Activated CD4-positive, alpha-beta T cell treated with anti-CD3 and anti-CD28 coated beads, Interleukin-2, amount 10 ng/mL, durations not matched to agents 24 days and 14 days (primary cell): ENCODE measurements around the gene POMP. TPM values are rescaled to one million over a fixed set of nuclear protein-coding genes. Genes with fewer than 3 reads are reported as not detected.
"Not testable (repeated sequence)": the region's sequence is repeated elsewhere in the genome, so short reads cannot be mapped to it uniquely, and the experiment has no call there.

Source experiments
- DNase-seq: peaks from one replicate; pipeline ENCODE4 v3.0.0; 2022
- H3K27ac Mint-ChIP-seq: one replicate; pipeline ENCODE4 v1.8.0; 2022; ENCODE audit warnings: mild to moderate bottlenecking, mixed read lengths
- H3K27me3 Mint-ChIP-seq: one replicate; pipeline ENCODE4 v1.8.0; 2022; ENCODE audit warnings: mixed read lengths
- H3K36me3 Mint-ChIP-seq: one replicate; pipeline ENCODE4 v1.8.0; 2022; ENCODE audit warnings: low read depth, mild to moderate bottlenecking, mixed read lengths
- H3K4me1 Mint-ChIP-seq: one replicate; pipeline ENCODE4 v1.8.0; 2021; ENCODE audit warnings: mixed read lengths
- H3K4me3 Mint-ChIP-seq: one replicate; pipeline ENCODE4 v1.8.0; 2022; ENCODE audit warnings: mild to moderate bottlenecking, moderate library complexity, mixed read lengths
- H3K9me3 Mint-ChIP-seq: one replicate; pipeline ENCODE4 v1.8.0; 2021; ENCODE audit warnings: mixed read lengths
- intact Hi-C: fragments of 100-400 bp; cut with micrococcal nuclease; formaldehyde crosslinking; loops from one replicate; pipeline ENCODE4 v1.15.1; 2023
- total RNA-seq: library from RNA; stranded (reverse); gene quantifications from 2 replicates; pipeline ENCODE4 v1.2.3, GENCODE V29; 2022

POMP gene
- total RNA-seq, 1 donor from 2014 or later, result 152 TPM

- intact Hi-C loops, result no loop called here
- no peak overlapping the region for H3K4me3 Mint-ChIP-seq
- peaks cover 16% of the 10 kb centered on the region for H3K9me3 Mint-ChIP-seq
- DNase-seq, result no peak
- no peaks in the 10 kb centered on the region for H3K36me3 Mint-ChIP-seq
- peaks cover 27% of the 10 kb centered on the region for H3K27me3 Mint-ChIP-seq
- no peaks in the 10 kb centered on the region for H3K4me1 Mint-ChIP-seq
- H3K27ac Mint-ChIP-seq, result no peak overlapping the region
Measured at GRCh38 chr13:28685892-28686291, 27.0 kb downstream of the POMP start.

DNA sequence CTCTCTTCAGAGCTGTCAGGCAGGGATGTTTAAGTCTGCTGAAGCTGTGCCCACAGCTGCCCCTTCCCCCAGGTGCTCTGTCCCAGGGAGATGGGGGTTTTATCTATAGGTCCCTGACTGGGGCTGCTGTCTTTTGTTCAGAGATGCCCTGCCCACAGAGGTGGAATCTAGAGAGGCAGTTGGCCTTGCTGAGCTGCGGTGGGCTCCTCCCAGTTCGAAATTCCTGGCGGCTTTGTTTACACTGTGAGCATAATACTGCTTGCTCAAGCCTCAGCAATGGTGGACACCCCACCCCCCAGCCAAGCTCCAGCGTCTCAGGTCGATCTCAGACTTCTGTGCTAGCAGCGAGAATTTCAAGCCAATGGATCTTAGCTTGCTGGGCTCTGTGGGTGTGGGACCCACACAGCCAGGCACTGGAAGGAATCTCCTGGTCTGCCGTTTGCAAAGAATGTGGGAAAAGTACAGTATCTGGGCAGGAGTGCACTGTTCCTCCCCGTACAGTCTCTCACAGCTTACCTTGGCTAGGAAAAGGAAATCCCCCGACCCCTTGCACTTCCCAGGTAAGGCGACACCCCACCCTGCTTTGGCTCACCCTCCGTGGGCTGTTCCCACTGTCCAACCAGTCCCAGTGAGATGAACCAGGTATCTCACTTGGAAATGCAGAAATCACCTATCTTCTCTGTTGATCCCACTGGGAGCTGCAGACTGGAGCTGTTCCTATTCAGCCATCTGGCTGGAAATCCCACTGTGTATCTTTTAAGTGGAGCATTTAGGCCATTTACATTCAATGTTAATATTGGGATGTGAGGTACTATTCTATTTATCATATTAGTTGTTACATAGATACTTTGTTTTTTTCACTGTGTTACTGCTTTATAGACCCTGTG, 34.9 kb downstream of the POMP start:
- not testable (repeated sequence) for H3K36me3 Mint-ChIP-seq

DNA sequence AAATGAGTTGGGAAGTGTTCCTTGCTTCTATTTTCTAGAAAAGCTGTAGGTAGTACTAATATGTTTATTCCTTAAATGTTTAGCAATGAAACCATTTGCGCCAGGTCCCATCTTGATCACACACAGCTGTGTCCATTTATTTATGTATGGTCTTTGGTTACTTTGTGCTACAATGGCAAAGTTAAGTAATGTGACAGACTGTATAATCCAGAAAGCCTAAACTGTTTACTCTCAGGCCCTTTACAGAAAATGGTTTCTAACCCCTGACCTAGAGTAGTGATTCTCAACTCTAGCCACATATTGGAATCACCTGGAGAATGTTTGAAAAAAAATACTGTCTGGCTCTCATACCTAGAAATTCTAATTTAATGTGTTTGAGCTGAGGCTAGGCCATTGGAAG, 38.5 kb downstream of the POMP start:
- H3K9me3 Mint-ChIP-seq, result peaks cover 4% of the 10 kb centered on the region
- peaks cover 19% of the 10 kb centered on the region for H3K36me3 Mint-ChIP-seq
- H3K27me3 Mint-ChIP-seq, result no peaks in the 10 kb centered on the region
- DNase-seq, result no peak
- no peak overlapping the region for H3K27ac Mint-ChIP-seq
- intact Hi-C loops, result no loop called here
- H3K4me3 Mint-ChIP-seq, result no peak overlapping the region
- no peaks in the 10 kb centered on the region for H3K4me1 Mint-ChIP-seq

More for the DNA sequence above, 34.9 kb downstream of the POMP start:
- H3K27ac Mint-ChIP-seq, H3K4me3 Mint-ChIP-seq, DNase-seq, intact Hi-C loops, H3K4me1 Mint-ChIP-seq: not testable (repeated sequence)
- peaks cover 17% of the 10 kb centered on the region for H3K27me3 Mint-ChIP-seq
- peaks cover 14% of the 10 kb centered on the region for H3K9me3 Mint-ChIP-seq

- Mint-ChIP-seq H3K27ac (no peak overlapping the region), H3K9me3 (no peaks in the 10 kb centered on the region), H3K4me3 (no peak overlapping the region), H3K27me3 (no peaks in the 10 kb centered on the region), H3K4me1 (no peaks in the 10 kb centered on the region), H3K36me3 (peaks cover 26% of the 10 kb centered on the region)
- no peak for DNase-seq
- intact Hi-C loops, result no loop called here
Measured at GRCh38 chr13:28699246-28699645, 40.3 kb downstream of the POMP start.

DNA sequence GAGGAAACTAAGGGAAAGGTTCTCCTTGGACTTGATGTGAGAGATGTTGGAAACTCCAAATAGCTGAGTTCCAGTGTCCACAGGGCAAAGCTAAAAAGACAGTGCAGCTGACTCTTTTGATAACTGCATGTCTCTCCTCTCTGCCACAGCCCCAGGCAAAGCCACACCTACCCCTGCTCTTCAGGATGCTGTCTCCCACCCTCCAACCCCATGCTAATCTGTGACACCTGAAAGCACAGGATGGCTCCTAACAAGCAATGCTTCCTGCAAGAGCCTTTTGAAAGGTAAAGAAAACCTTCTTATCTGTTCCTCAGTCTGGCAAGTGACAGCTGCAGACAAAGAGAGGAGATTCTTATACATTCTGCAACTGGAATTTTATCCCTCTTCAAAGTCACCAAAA, 45.4 kb downstream of the POMP start:
- Mint-ChIP-seq H3K4me1 (peaks cover 9% of the 10 kb centered on the region), H3K27me3 (no peaks in the 10 kb centered on the region), H3K36me3 (peaks cover 30% of the 10 kb centered on the region), H3K4me3 (no peak overlapping the region), H3K9me3 (no peaks in the 10 kb centered on the region), H3K27ac (no peak overlapping the region)
- DNase-seq, result no peak
- intact Hi-C loops, result no loop called here

- no peak overlapping the region for H3K4me3 Mint-ChIP-seq
- DNase-seq, result no peak
- no peaks in the 10 kb centered on the region for H3K9me3 Mint-ChIP-seq
- peaks cover 9% of the 10 kb centered on the region for H3K4me1 Mint-ChIP-seq
- peaks cover 31% of the 10 kb centered on the region for H3K36me3 Mint-ChIP-seq
- H3K27ac Mint-ChIP-seq, result no peak overlapping the region
- H3K27me3 Mint-ChIP-seq, result no peaks in the 10 kb centered on the region
- intact Hi-C loops, result no loop called here
Measured at GRCh38 chr13:28704919-28705318, 46.0 kb downstream of the POMP start.

GRCh38 chr13:28705461-28706083, 46.6 kb downstream of the POMP start:
- Mint-ChIP-seq H3K27ac (no peak overlapping the region), H3K27me3 (no peaks in the 10 kb centered on the region), H3K4me1 (peaks cover 9% of the 10 kb centered on the region), H3K4me3 (no peak overlapping the region), H3K9me3 (no peaks in the 10 kb centered on the region), H3K36me3 (peaks cover 29% of the 10 kb centered on the region)
- DNase-seq, result no peak
- intact Hi-C loops, result no loop called here

- peak; percentile 75 for DNase-seq
- H3K27ac Mint-ChIP-seq, result peak overlapping the region; percentile 0
- intact Hi-C loops, result loop anchor here (1.0 to 2.0 kb wide), 2 partner anchors 10 to 49 kb away; partner anchors contain the start of genes POMP and SLC46A3
- H3K9me3 Mint-ChIP-seq, result no peaks in the 10 kb centered on the region
- H3K4me1 Mint-ChIP-seq, result peaks cover 9% of the 10 kb centered on the region
- peaks cover 21% of the 10 kb centered on the region for H3K36me3 Mint-ChIP-seq
- no peak overlapping the region for H3K4me3 Mint-ChIP-seq
- H3K27me3 Mint-ChIP-seq, result no peaks in the 10 kb centered on the region
Measured at GRCh38 chr13:28707629-28708427, 48.9 kb downstream of the POMP start.

DNA sequence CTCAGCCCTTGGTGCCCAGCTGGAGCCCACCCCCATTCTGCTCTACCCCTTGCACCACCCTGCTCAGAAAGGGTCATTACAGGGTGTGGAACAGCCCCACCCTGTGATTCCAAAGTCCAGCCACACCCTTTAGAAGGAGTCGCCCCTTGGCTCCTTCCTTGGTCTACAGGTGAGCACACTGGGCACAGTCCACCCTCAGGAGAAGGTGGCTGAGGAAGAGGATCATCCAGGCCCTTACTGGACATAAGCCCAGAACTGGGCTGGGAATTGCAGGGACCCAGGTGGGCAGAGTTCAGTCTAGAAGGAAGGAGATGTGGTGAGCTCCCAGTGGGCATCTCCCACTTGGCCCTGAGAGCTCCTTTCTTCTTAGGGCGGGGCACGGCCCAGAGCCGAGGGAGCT, 51.2 kb downstream of the POMP start:
- H3K27me3 Mint-ChIP-seq, result no peaks in the 10 kb centered on the region
- no peak overlapping the region for H3K4me3 Mint-ChIP-seq
- peaks cover 9% of the 10 kb centered on the region for H3K4me1 Mint-ChIP-seq
- H3K36me3 Mint-ChIP-seq, result peaks cover 19% of the 10 kb centered on the region
- no peak for DNase-seq
- intact Hi-C loops, result no loop called here
- H3K9me3 Mint-ChIP-seq, result no peaks in the 10 kb centered on the region
- no peak overlapping the region for H3K27ac Mint-ChIP-seq

GRCh38 chr13:28714651-28715050, 55.7 kb downstream of the POMP start:
- Mint-ChIP-seq H3K4me3 (no peak overlapping the region), H3K9me3 (no peaks in the 10 kb centered on the region), H3K27me3 (no peaks in the 10 kb centered on the region), H3K27ac (no peak overlapping the region), H3K4me1 (peaks cover 23% of the 10 kb centered on the region), H3K36me3 (peaks cover 7% of the 10 kb centered on the region)
- intact Hi-C loops, result no loop called here
- DNase-seq, result no peak

DNA sequence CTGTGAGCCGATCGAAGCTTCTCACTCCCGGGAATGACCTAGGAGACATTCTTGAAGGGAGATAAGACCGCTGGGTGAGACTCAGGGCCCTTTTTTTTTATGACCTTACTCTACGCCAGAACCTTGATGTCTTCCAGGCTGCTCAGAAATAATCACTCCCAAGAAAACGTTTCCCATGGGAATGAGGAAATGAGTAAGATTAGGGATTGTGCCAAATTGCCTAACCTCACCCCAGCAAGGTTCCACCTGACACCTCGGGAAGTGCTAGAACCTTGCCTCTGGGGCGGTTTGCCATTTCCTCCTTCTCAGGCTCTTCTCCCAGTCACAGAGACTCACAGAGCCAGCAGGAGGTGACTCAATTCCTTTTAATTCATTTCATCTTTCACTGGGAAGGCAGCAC, 57.6 kb downstream of the POMP start:
- H3K4me3 Mint-ChIP-seq, result peak overlapping the region; percentile 5
- H3K27ac Mint-ChIP-seq, result no peak overlapping the region
- H3K4me1 Mint-ChIP-seq, result peaks cover 23% of the 10 kb centered on the region
- H3K27me3 Mint-ChIP-seq, result no peaks in the 10 kb centered on the region
- no peaks in the 10 kb centered on the region for H3K9me3 Mint-ChIP-seq
- intact Hi-C loops, result no loop called here
- peaks cover 5% of the 10 kb centered on the region for H3K36me3 Mint-ChIP-seq
- DNase-seq, result no peak

- no peak for DNase-seq
- H3K27ac Mint-ChIP-seq, result no peak overlapping the region
- peaks cover 23% of the 10 kb centered on the region for H3K4me1 Mint-ChIP-seq
- H3K9me3 Mint-ChIP-seq, result no peaks in the 10 kb centered on the region
- peaks cover 5% of the 10 kb centered on the region for H3K27me3 Mint-ChIP-seq
- peaks cover 5% of the 10 kb centered on the region for H3K36me3 Mint-ChIP-seq
- H3K4me3 Mint-ChIP-seq, result peak overlapping the region; percentile 42
- intact Hi-C loops, result no loop called here
Measured at GRCh38 chr13:28717170-28717569, 58.2 kb downstream of the POMP start.

DNA sequence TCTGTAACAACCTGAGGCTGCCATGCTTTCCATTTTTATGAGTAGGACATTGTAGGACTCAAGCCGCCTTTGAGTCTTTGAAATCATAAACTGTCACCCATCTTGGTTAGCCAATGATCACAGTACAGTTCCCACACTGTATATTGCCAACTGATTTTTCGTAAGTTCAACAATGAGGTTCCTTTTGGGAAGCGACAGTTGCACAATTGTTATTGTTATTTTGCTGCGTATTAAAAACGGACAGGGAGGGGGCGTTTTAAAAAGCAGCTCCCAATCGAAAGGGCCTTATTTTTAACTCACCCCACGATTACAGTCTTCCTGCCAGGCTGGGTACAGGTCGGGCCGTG, 59.2 kb downstream of the POMP start:
- H3K4me1 Mint-ChIP-seq, result peaks cover 23% of the 10 kb centered on the region
- H3K4me3 Mint-ChIP-seq, result peak overlapping the region; percentile 97
- peaks cover 4% of the 10 kb centered on the region for H3K36me3 Mint-ChIP-seq
- H3K9me3 Mint-ChIP-seq, result no peaks in the 10 kb centered on the region
- intact Hi-C loops, result loop anchor here (1.0 kb wide), 1 partner anchor 10 kb away; no protein-coding TSS in a partner anchor
- no peak for DNase-seq
- H3K27ac Mint-ChIP-seq, result peak overlapping the region; percentile 79
- peaks cover 5% of the 10 kb centered on the region for H3K27me3 Mint-ChIP-seq
